Stimulated activated CD8-positive, alpha-beta memory T cell treated with anti-CD3 and anti-CD28 coated beads, Interleukin-15, amount 100 ng/mL, for 4 hours (primary cell): Measurements from ENCODE around the gene MAST2.
"Not testable (repeated sequence)": the region's sequence is repeated elsewhere in the genome, so short reads cannot be mapped to it uniquely, and the experiment has no call there.

Experiments used
- DNase-seq, 2 donors: peaks; one replicate each; pipeline ENCODE4 v3.0.0-alpha.2; 2020; ENCODE audit warnings: low read depth in 2 of 2

MAST2 gene

DNA sequence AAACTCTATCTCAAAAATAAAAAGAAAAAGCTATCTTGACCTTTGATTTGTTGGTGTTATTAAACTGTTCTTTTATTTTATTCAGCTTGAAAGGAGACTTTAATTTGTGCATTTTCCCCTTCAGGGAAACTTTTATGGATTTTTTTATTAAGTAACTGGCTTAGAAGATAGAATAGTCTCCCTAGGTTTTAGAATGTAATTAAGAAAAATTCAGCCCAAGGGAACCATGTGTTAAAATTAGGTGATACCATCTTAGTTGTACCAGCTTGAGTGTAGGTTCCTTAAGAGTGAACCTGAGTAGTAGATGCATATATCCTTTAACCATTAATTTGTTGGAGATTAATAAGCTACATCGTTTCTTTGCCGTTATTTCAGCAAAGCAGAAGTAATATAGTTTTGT lies 11.4 kb downstream of the MAST2 start:
- no peak for DNase-seq

DNA sequence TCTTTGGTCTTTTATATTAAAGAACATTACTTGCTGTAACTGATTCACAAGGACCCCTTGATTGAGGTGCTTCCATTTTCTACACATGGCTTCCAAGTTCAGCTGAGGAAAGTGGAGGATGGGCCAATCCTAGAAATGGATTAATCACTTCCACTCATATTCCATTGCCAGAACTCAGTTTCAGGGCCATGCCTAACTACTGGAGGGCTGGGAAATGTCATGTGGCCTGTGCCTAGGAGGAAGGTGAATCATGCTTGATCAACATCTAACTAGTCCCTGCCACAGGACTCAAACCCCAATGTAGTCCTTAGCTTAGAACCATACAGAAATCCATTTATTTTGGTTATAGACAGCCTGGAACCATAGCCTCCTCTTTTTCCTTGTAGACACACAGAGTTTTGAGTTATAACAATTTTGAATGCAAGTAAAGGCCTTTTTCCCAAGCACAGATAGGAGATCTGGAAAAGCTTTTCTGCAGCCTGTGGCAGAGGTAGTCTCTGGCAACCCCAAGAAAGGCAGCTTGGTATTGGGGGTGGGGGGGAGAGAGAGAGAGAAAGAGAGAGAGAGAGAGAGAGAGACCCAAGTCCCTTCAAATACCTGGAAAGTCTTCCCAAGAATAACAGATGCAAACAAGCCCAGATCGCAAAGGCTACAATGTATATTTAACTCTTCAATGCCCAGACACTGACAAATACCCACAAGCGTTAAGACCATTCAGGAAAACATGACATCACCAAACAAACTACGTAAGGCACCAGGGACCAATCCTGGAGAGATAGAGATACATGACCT lies 12.5 kb downstream of the MAST2 start:
- DNase-seq = no peak

GRCh38 chr1:45820173-45820572 lies 16.8 kb downstream of the MAST2 start:
- DNase-seq = no peak

DNA sequence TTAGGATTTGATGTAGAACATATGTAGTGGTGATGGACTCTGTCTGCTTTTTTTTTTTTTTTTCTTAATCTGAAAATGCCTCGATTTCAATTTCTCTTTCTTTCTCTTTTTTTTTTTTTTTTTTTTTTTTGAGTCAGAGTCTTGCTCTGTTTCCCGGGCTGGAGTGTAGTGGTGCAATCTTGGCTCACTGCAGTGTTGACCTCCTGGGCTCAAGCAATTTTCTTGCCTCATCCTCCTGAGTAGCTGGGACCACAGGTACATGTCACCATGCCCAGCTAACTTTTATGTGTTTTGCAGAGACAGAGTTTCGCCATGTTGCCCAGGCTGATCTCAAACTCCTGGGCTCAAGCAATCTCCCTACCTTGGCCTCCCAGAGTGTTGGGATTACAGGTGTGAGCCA lies 17.4 kb downstream of the MAST2 start:
- no peak for DNase-seq

GRCh38 chr1:45822644-45823043 lies 19.2 kb downstream of the MAST2 start:
- DNase-seq = no peak

GRCh38 chr1:45824607-45825006 lies 21.2 kb downstream of the MAST2 start:
- no peak for DNase-seq

GRCh38 chr1:45827256-45827655 lies 23.8 kb downstream of the MAST2 start:
- no peak for DNase-seq

GRCh38 chr1:45828841-45829240 lies 25.4 kb downstream of the MAST2 start:
- DNase-seq = no peak

DNA sequence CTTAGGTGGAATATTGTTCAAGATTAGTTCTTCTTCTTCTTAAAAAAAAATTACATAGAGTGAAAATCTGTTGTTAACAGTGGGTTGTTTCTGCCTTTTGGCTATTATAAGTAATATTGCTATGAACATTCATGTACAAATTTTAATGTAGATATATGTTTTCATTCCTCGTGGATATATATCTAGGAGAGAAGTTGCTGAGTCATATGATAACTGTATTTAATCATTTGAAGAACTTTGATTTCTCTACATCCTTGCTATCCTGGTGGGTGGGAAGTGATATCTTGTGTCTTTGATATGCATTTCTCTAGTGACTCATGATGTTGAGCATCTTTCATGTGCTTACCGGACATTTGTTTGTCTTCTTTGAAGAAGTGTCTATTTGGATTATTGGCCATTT lies 29.9 kb downstream of the MAST2 start:
- DNase-seq = no peak

DNA sequence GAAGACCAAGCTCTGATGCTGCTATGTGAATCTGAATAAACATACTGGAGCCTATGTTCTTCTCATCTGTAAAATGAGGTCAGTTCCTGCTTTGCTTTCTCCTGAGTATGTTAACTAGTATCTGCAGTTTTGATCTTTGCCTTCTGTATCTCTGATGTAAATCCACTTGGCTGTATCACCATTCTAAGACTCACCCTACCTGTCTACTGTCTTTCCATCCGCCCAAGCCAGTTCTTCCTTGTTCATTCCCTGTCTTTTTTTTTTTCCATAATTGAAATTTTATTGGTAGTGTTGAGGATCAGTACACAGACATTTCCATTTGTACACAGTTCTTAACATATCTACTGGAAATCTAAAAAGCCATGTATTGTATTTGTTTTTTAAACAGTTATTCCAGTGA lies 31.3 kb downstream of the MAST2 start:
- no peak for DNase-seq

GRCh38 chr1:45836451-45836850 lies 33.0 kb downstream of the MAST2 start:
- no peak for DNase-seq

DNA sequence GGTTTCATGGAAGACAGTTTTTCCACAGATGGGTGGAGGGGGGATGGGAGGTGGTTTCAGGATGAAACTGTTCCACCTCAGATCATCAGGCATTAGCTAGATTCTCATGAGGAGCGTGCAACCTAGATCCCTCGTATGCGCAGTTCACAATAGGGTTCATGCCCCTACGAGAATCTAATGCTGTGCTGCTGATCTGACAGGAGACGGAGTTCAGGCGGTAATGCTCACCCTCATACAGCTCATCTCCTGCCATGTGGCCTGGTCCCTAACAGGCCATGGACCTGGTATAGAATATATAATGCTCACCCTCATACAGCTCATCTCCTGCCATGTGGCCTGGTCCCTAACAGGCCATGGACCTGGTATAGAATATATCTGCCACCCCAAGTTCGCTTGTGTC lies 33.4 kb downstream of the MAST2 start:
- not testable (repeated sequence) for DNase-seq

GRCh38 chr1:45838322-45838721 lies 34.9 kb downstream of the MAST2 start:
- not testable (repeated sequence) for DNase-seq

DNA sequence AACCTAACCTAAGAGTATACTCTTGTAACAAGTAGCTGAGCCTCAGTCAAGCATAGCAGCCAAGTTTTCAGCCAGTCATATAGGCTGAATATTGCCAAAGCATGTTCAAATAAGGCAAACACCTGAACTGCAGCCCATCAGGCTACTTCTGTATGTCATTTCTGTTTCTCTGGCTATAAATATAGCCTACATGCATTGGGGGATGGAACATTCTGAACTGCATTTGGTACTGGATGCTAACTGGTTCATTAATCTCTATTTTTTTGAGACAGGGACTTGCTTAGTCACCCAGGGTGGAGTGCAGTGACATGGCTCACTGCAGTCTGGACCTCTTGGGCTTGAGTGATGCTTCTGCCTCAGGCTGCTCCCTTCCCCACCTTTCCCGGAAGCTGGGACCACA lies 37.3 kb downstream of the MAST2 start:
- no peak for DNase-seq

GRCh38 chr1:45842786-45843185 lies 39.4 kb downstream of the MAST2 start:
- DNase-seq = no peak

- DNase-seq = no peak
Measured at GRCh38 chr1:45843474-45843905, 40.1 kb downstream of the MAST2 start.

DNA sequence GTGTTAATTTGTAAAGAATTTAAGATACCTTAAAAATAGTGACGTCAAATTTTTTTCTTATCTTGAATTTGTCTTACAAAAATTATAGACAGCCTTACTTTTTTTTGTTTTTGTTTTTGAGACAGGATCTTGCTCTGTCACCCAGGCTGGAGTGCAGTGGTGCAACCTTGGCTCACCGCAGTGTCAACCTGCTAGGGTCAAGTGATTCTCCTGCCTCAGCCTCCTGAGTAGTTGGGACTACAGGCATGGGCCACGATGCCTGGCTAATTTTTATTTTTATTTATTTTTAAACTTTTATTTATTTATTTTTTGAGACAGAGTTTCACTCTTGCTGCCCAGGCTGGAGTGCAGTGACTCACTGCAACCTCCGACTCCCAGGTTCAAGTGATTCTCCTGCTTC lies 40.6 kb downstream of the MAST2 start:
- DNase-seq = not testable (repeated sequence)

GRCh38 chr1:45846931-45847330 lies 43.5 kb downstream of the MAST2 start:
- DNase-seq = no peak

GRCh38 chr1:45848097-45848496 lies 44.7 kb downstream of the MAST2 start:
- DNase-seq = no peak

GRCh38 chr1:45848714-45849113 lies 45.3 kb downstream of the MAST2 start:
- DNase-seq = no peak

DNA sequence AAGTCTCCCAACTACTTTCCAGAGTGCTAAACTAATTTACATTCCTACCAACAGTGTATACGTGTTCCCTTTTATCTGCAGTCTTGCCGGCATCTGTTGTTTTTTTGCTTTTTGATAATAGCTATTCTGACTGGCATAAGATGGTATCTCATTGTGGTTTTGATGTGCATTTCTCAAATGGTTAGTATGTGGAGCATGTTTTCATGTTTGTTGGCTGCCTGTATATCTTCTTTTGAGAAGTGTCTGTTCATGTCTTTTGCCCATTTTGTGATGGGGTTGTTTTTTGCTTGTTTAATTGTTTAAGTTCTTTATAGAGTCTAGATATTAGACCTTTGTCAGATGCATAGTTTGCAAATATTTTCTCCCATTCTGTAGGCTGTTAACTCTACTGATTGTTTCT lies 46.6 kb downstream of the MAST2 start:
- no peak for DNase-seq

DNA sequence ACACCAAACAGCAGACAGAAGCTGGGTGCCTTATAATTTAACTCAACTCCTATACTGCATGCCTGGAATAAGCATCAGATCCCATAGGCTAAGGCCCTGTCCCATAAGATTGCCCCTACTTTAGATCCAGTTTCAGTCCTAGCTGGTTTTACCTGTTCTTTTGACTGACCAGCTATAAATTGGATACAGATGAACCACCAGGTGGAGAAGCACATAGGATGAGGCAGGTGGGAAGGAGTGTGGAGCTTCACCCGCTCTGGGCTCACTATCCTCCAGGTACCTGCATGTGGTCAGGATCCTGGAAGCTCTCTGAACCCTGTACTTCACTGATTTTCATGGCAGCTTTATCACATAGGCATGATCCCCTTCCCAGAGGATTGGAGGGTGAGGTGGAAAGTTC lies 51.3 kb downstream of the MAST2 start:
- no peak for DNase-seq

DNA sequence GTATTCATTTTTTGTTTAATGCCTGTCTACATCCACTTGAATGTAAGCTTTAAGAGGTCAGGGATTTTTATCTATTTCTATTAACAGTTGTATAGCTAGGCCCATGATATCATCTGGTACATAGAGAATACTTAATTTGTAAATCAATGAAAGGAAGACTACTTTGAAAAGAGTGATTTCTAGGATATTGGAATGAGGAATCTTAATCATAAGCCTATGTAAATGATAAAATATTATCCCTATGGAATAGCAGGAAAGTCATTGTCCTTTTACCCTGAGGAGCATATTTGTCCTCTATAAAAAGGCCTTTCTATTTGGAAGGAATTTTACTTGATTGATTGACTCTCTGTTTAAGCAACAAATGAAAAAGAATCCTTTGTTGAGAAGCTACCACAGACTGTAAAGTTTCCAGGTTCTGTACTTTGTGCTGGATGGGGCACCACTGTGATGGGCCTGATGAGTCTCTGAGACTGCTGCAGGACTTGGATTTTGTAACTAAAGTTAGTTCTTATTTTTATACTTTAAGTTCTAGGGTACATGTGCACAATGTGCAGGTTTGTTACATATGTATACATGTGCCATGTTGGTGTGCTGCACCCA lies 53.8 kb downstream of the MAST2 start:
- DNase-seq = no peak
